Measurements from ENCODE around the gene AKAP8L. TPM values are rescaled to one million over a fixed set of nuclear protein-coding genes. Genes with fewer than 3 reads are reported as not detected.

AKAP8L gene
- total RNA-seq, 1 experiment from 2014 or later: 123 TPM

DNA sequence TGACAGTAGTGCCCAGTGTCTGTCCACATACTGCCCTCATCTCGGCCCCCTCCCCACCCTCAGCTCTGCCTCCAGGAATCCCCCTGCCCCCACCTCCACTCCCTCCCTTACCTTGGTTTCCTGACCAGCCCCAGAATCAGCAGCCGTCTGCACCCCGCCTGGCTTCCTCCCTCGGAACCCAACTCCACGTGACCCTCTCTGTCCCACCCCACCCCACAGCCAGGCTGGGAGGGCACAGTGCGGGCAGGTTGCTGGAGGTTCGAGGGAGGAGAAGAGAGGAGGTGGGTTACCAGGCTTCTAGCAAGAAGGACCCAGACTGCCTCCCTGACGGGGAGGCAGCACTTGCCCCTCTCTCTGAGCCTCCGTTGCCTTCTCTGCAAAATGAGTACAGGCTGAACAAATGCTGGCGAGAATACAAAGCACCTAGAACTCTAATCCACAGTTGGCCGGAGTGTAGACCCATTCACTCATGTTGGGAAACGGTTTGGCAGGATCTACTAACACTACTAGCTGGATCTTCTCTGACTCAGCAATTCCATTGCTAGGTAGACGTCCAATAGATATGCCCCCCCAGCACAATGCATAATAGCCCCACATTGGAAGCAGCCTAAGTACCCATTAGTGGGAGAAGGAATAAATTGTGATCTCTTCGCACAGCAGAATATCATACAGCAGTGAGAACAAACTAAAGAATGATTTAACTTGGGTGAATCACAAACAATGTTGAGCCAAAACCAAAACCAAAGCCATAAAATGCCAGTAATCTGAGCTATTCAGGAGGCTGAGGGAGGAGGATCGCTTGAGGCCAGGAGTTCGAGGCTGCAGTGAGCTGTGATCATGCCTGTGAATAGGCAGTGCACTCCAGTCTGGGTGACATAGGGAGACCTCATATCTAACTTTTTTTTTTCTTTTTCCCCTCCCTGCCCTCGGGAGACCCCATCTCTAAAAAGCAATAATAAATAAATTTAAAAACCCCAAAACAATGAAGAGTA is 45.9 kb upstream of the AKAP8L start, which contains the start of gene RASAL3:
Gene RASAL3 (minus strand): TSS at position 151 of the 992 bp plus-strand sequence. CDS start 186 bp downstream, outside the sequence.
- TF ChIP-seq CTCF (conservative IDR thresholded peaks at IDR 0.05): no peak
- Histone ChIP-seq H2BK5ac (ENCODE audit: insufficient read length, low read length) (no peak within 1 kb of the TSS), H4K8ac (replicated peaks; ENCODE audit: insufficient read length, low read depth, low read length) (no peak within 1 kb of the TSS), H3K18ac (ENCODE audit: insufficient read length, low read depth, low read length) (no peak within 1 kb of the TSS), H4K20me1 (ENCODE audit: control insufficient read depth, insufficient read depth, insufficient read length) (no peaks in the 10 kb centered on the region), H3K9me3 (ENCODE audit: control insufficient read depth, low read depth, low read length) (no peaks in the 10 kb centered on the region), H2AFZ (ENCODE audit: low read length) (no peak within 1 kb of the TSS), H2BK120ac (ENCODE audit: low read depth, low read length, poor library complexity, severe bottlenecking) (no peak within 1 kb of the TSS), H3K23ac (ENCODE audit: insufficient read length, low read depth, low read length) (no peak within 1 kb of the TSS), H3K14ac (ENCODE audit: insufficient read depth, low read length) (no peak within 1 kb of the TSS), H3K56ac (ENCODE audit: insufficient read length, low read depth, low read length) (no peak within 1 kb of the TSS), H3K27me3 (ENCODE audit: insufficient read depth, low read length) (peaks cover 11% of the 10 kb centered on the region; the same call in 1 of the 2 replicates), H3K23me2 (ENCODE audit: insufficient read length, low read depth, low read length, poor library complexity, severe bottlenecking) (no peaks in the 10 kb centered on the region), H3K79me1 (ENCODE audit: insufficient read depth, low read depth, low read length, poor library complexity, severe bottlenecking) (no peaks in the 10 kb centered on the region), H3K4me2 (ENCODE audit: insufficient read depth, insufficient read length, low read length) (no peak within 1 kb of the TSS), H2BK12ac (ENCODE audit: insufficient read length, low read depth, low read length) (no peak within 1 kb of the TSS), H3K4ac (ENCODE audit: low read depth, low read length) (no peak within 1 kb of the TSS), H2BK15ac (ENCODE audit: low read depth, low read length) (no peak within 1 kb of the TSS), H2AK5ac (ENCODE audit: insufficient read length, low read length) (no peak within 1 kb of the TSS), H3T11ph (ENCODE audit: low read length) (no peak within 1 kb of the TSS), H4K91ac (ENCODE audit: insufficient read length, low read depth, low read length) (no peak within 1 kb of the TSS), H3K9ac (ENCODE audit: extremely low read depth, insufficient read length, low read length) (no peak within 1 kb of the TSS), H3K4me1 (ENCODE audit: insufficient read depth, low read length) (no peaks in the 10 kb centered on the region; the same call in 1 of the 2 replicates), H3K27ac (ENCODE audit: insufficient read length, low read depth, low read length) (no peak within 1 kb of the TSS), H4K5ac (ENCODE audit: insufficient read length, low read depth, low read length) (no peak within 1 kb of the TSS), H3K79me2 (ENCODE audit: insufficient read depth, low read length) (no peaks in the 10 kb centered on the region), H2BK20ac (ENCODE audit: low read depth, low read length, poor library complexity, severe bottlenecking) (no peak within 1 kb of the TSS)
- WGBS (ENCODE audit: extremely low coverage, insufficient read length, low lambda C conversion rate): no CpG with 5 or more reads among the region's 17 CpGs
- DNase-seq: peak; percentile 59
- 0 out of 4 replicates have a peak, but pooled peaks cover 0 to 2% of the 10 kb centered on the region in 2 experiments for H3K4me1 Mint-ChIP-seq
- peaks cover 0 to 5% of the 10 kb centered on the region in 2 experiments; a peak in 4 of 5 replicates for H3K9me3 Mint-ChIP-seq
- no peaks in the 10 kb centered on the region for H3K36me3 Mint-ChIP-seq (ENCODE audit: insufficient read depth in 1 of 3, low read depth in 3 of 3)
- no peak within 1 kb of the TSS for H3K27ac Mint-ChIP-seq
- H3K4me3 Mint-ChIP-seq: no peak within 1 kb of the TSS
- peaks cover 56% of the 10 kb centered on the region for H3K27me3 Mint-ChIP-seq (ENCODE audit: low read depth)
